Left ventricle myocardium inferior (tissue), 1 donor: ENCODE results near the gene TOMM40L. TPM values are rescaled to one million over a fixed set of nuclear protein-coding genes. Genes with fewer than 3 reads are reported as not detected.

Source experiments
- DNase-seq: peaks from one replicate; pipeline ENCODE4 v3.0.0-alpha.2; 2020
- H3K27ac ChIP-seq: fragments of 200-600 bp; replicated peaks from 2 replicates; pipeline ENCODE4 v1.8.0; 2021
- H3K27me3 ChIP-seq: fragments of 200-600 bp; 2 replicates; pipeline ENCODE4 v1.8.0; 2021; ENCODE audit warnings: low read depth
- H3K36me3 ChIP-seq: fragments of 200-600 bp; 2 replicates; pipeline ENCODE4 v1.8.0; 2021
- H3K4me1 ChIP-seq: fragments of 200-600 bp; 2 replicates; pipeline ENCODE4 v1.8.0; 2021
- H3K4me3 ChIP-seq: fragments of 200-600 bp; 2 replicates; pipeline ENCODE4 v1.8.0; 2021; ENCODE audit warnings: mild to moderate bottlenecking, moderate library complexity
- H3K9me3 ChIP-seq: fragments of 200-600 bp; replicated peaks from 2 replicates; pipeline ENCODE4 v1.8.0; 2021
- CTCF ChIP-seq: fragments of 200-600 bp; IDR thresholded peaks from 2 replicates; pipeline ENCODE4 v1.8.0; 2021; ENCODE audit warnings: antibody characterized with exemption, mild to moderate bottlenecking, borderline replicate concordance
- intact Hi-C: fragments of 100-400 bp; cut with micrococcal nuclease; formaldehyde crosslinking; loops from one replicate; pipeline ENCODE4 v1.11.0; 2022
- long read RNA-seq: library from polyadenylated mRNA; unstranded; transcript quantifications from one replicate; pipeline ENCODE4 v2.0.0, GENCODE V29; 2021
- total RNA-seq: library from RNA; stranded (reverse); fragmentation: NEBNext Ultra II Directional; extraction: Animal tissue kit (Norgen Biotek cat#: 25700); gene quantifications from one replicate; pipeline ENCODE4 v1.2.1, GENCODE V29; 2021
- donor health status: DM: no; HTN: yes; CAD: no; lungs with severe emphysema.

The TOMM40L gene
- 39.3 TPM for total RNA-seq
- long read RNA-seq, transcript TOMM40L-202 (10 exons, 2,708 nt) = major isoform, 32 of 68 reads
- long read RNA-seq, transcript TOMM40L-201 (9 exons, 2,636 nt) = minor isoform, 5 of 68 reads
- long read RNA-seq, transcript TOMM40L-209 (9 exons, 2,807 nt) = minor isoform, 6 of 68 reads
- long read RNA-seq, partial matches to known transcripts = 6 of 68 reads
- long read RNA-seq, other reads (novel, unspliced or antisense) = 19 of 68 reads

GRCh38 chr1:161225534-161226319 lies at the start of gene TOMM40L:
Gene TOMM40L (plus strand): TSS chr1:161226060. CDS start chr1:161226490, 430 bp downstream.
- Histone ChIP-seq H3K4me1 (peaks cover 27% of the 10 kb centered on the region), H3K9me3 (no peaks in the 10 kb centered on the region), H3K36me3 (peaks cover 23% of the 10 kb centered on the region), H3K27me3 (no peaks in the 10 kb centered on the region), H3K4me3 (peak within 1 kb of the TSS; percentile 80), H3K27ac (peak within 1 kb of the TSS; percentile 92)
- DNase-seq = peak; percentile 92
- peak; percentile 70 for TF ChIP-seq CTCF
- intact Hi-C loops = loop anchor here (10.0 kb wide), 1 partner anchor 159 kb away; no protein-coding TSS in a partner anchor

- Histone ChIP-seq H3K27ac (peak overlapping the region; percentile 91), H3K4me1 (peaks cover 47% of the 10 kb centered on the region), H3K27me3 (no peaks in the 10 kb centered on the region), H3K36me3 (peaks cover 41% of the 10 kb centered on the region), H3K4me3 (peak overlapping the region; percentile 85), H3K9me3 (no peaks in the 10 kb centered on the region)
- TF ChIP-seq CTCF = no peak
- DNase-seq = no peak
- intact Hi-C loops = no loop called here
Measured at GRCh38 chr1:161176468-161177111, 49.3 kb upstream of the TOMM40L start.

GRCh38 chr1:161177112-161177935 lies 48.5 kb upstream of the TOMM40L start, which contains the start of gene B4GALT3:
Gene B4GALT3 (minus strand): TSS chr1:161177507. CDS start chr1:161176060, 1,447 bp downstream.
- peak; percentile 28 for TF ChIP-seq CTCF
- DNase-seq = peak; percentile 92
- Histone ChIP-seq H3K4me3 (peak within 1 kb of the TSS; percentile 85), H3K9me3 (no peaks in the 10 kb centered on the region), H3K4me1 (peaks cover 47% of the 10 kb centered on the region), H3K27me3 (no peaks in the 10 kb centered on the region), H3K36me3 (peaks cover 34% of the 10 kb centered on the region), H3K27ac (peak within 1 kb of the TSS; percentile 91)
- intact Hi-C loops = no loop called here

GRCh38 chr1:161177936-161178244 lies 48.0 kb upstream of the TOMM40L start:
- Histone ChIP-seq H3K27me3 (no peaks in the 10 kb centered on the region), H3K27ac (peak overlapping the region; percentile 91), H3K4me1 (peaks cover 44% of the 10 kb centered on the region), H3K9me3 (no peaks in the 10 kb centered on the region), H3K36me3 (peaks cover 28% of the 10 kb centered on the region), H3K4me3 (peak overlapping the region; percentile 85)
- intact Hi-C loops = no loop called here
- DNase-seq = no peak
- no peak for TF ChIP-seq CTCF

- intact Hi-C loops = no loop called here
- H3K36me3 ChIP-seq = peaks cover 10% of the 10 kb centered on the region
- H3K4me3 ChIP-seq = no peak overlapping the region
- no peaks in the 10 kb centered on the region for H3K9me3 ChIP-seq
- H3K27me3 ChIP-seq = no peaks in the 10 kb centered on the region
- H3K27ac ChIP-seq = no peak overlapping the region
- H3K4me1 ChIP-seq = peaks cover 44% of the 10 kb centered on the region
- no peak for TF ChIP-seq CTCF
- DNase-seq = no peak
Measured at GRCh38 chr1:161179698-161180097, 46.2 kb upstream of the TOMM40L start.
